CD4-positive, alpha-beta T cell treated with Interleukin-6 for 4 hours (primary cell): Measurements from ENCODE around the gene MAP3K15.
"Not testable (repeated sequence)": the region's sequence is repeated elsewhere in the genome, so short reads cannot be mapped to it uniquely, and the experiment has no call there.

Experiments
- DNase-seq: peaks from one replicate; pipeline ENCODE4 v3.0.0-alpha.2; 2020; ENCODE audit warnings: mixed read lengths

The MAP3K15 gene

GRCh38 chrX:19517965-19518364, 2.7 kb upstream of the MAP3K15 start:
- no peak for DNase-seq

GRCh38 chrX:19515615-19516105, 352 bp upstream of the MAP3K15 start:
- no peak for DNase-seq

- no peak for DNase-seq
Observed at GRCh38 chrX:19513383-19513782, 1.9 kb downstream of the MAP3K15 start.

GRCh38 chrX:19512961-19513360, 2.3 kb downstream of the MAP3K15 start:
- no peak for DNase-seq

- no peak for DNase-seq
Observed at GRCh38 chrX:19512359-19512758, 2.9 kb downstream of the MAP3K15 start.

- DNase-seq, result not testable (repeated sequence)
Observed at GRCh38 chrX:19511796-19512195, 3.5 kb downstream of the MAP3K15 start.

GRCh38 chrX:19496711-19497110, 18.6 kb downstream of the MAP3K15 start:
- DNase-seq, result no peak

GRCh38 chrX:19487520-19488200, 27.6 kb downstream of the MAP3K15 start:
- no peak for DNase-seq

GRCh38 chrX:19479458-19479857, 35.9 kb downstream of the MAP3K15 start:
- DNase-seq, result no peak

- DNase-seq, result not testable (repeated sequence)
Observed at GRCh38 chrX:19468383-19468782, 46.9 kb downstream of the MAP3K15 start.

- DNase-seq, result no peak
Observed at GRCh38 chrX:19462879-19463278, 52.4 kb downstream of the MAP3K15 start.

GRCh38 chrX:19462231-19462630, 53.1 kb downstream of the MAP3K15 start:
- DNase-seq, result no peak

GRCh38 chrX:19457662-19458061, 57.6 kb downstream of the MAP3K15 start:
- no peak for DNase-seq

GRCh38 chrX:19448077-19448476, 67.2 kb downstream of the MAP3K15 start:
- no peak for DNase-seq

GRCh38 chrX:19446397-19446796, 68.9 kb downstream of the MAP3K15 start:
- no peak for DNase-seq

GRCh38 chrX:19445772-19446171, 69.5 kb downstream of the MAP3K15 start:
- DNase-seq, result not testable (repeated sequence)

GRCh38 chrX:19443869-19444526, 71.3 kb downstream of the MAP3K15 start:
- DNase-seq, result no peak

- DNase-seq, result no peak
Observed at GRCh38 chrX:19440713-19441112, 74.6 kb downstream of the MAP3K15 start.

GRCh38 chrX:19422661-19423060, 92.6 kb downstream of the MAP3K15 start:
- not testable (repeated sequence) for DNase-seq

- DNase-seq, result no peak
Observed at GRCh38 chrX:19410259-19410658, 105.0 kb downstream of the MAP3K15 start.

- no peak for DNase-seq
Observed at GRCh38 chrX:19403696-19404095, 111.6 kb downstream of the MAP3K15 start.

GRCh38 chrX:19392703-19393102, 122.6 kb downstream of the MAP3K15 start:
- DNase-seq, result no peak

- no peak for DNase-seq
Observed at GRCh38 chrX:19392078-19392477, 123.2 kb downstream of the MAP3K15 start.

GRCh38 chrX:19389227-19389845, 126.0 kb downstream of the MAP3K15 start:
- DNase-seq, result no peak
